ENCODE data around the gene IGSF21. TPM values are rescaled to one million over a fixed set of nuclear protein-coding genes. Genes with fewer than 3 reads are reported as not detected.

The IGSF21 gene
- total RNA-seq, 1 donor from 2014 or later, result not detected

DNA sequence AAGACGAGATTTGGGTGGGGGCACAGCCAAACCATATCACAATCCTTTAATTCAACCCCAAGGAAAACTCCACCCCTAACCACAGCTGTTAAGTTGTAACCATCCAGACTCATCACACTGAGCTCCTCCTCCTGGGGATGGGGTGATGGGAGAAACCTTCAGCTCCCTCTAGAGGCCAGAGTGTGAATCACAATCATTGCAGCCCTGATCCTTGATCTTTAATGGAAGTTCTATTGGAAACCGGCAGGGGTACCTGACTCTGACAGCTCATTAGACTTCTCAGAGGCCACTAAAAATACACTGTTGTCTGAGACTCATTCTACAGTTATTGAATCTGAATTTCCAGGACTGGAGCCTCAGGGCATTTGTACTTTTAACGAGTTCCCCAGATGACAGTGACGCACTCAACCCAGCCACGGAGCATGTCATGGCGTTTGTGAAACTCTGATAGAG, 127.2 kb downstream of the IGSF21 start:
- TF ChIP-seq, protein P1, sequence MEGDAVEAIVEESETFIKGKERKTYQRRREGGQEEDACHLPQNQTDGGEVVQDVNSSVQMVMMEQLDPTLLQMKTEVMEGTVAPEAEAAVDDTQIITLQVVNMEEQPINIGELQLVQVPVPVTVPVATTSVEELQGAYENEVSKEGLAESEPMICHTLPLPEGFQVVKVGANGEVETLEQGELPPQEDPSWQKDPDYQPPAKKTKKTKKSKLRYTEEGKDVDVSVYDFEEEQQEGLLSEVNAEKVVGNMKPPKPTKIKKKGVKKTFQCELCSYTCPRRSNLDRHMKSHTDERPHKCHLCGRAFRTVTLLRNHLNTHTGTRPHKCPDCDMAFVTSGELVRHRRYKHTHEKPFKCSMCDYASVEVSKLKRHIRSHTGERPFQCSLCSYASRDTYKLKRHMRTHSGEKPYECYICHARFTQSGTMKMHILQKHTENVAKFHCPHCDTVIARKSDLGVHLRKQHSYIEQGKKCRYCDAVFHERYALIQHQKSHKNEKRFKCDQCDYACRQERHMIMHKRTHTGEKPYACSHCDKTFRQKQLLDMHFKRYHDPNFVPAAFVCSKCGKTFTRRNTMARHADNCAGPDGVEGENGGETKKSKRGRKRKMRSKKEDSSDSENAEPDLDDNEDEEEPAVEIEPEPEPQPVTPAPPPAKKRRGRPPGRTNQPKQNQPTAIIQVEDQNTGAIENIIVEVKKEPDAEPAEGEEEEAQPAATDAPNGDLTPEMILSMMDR (conservative IDR thresholded peaks at IDR 0.05; ENCODE audit: low read depth, low read length), result peak; percentile 85
- H3K4me3 ChIP-seq (ENCODE audit: low read depth, low read length), result no peak overlapping the region
- peak; percentile 18 for DNase-seq (ENCODE audit: low read depth)

DNA sequence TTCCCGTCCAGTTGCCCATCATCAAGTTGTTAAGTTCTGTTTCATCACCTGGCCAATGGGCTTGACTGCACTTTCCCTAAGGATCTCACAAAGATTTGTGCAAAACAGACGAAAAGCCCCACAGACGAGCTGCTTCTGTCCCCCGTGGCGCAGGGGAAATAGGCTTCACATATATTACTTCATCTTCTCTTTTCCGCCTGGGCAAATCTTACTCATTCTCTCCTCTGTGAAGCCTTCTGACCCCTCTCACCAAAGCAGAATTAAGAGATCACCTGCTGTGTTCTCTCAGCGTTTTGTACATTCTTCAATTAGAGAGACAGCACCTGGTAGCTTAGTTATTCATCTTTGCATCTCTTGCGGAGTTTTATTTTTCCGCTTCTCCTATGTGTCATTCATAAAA, 129.8 kb downstream of the IGSF21 start:
- TF ChIP-seq, protein P1 (conservative IDR thresholded peaks at IDR 0.05; ENCODE audit: low read depth, low read length), result no peak
- no peak for DNase-seq (ENCODE audit: low read depth)
- H3K4me3 ChIP-seq (ENCODE audit: low read depth, low read length), result no peak overlapping the region

DNA sequence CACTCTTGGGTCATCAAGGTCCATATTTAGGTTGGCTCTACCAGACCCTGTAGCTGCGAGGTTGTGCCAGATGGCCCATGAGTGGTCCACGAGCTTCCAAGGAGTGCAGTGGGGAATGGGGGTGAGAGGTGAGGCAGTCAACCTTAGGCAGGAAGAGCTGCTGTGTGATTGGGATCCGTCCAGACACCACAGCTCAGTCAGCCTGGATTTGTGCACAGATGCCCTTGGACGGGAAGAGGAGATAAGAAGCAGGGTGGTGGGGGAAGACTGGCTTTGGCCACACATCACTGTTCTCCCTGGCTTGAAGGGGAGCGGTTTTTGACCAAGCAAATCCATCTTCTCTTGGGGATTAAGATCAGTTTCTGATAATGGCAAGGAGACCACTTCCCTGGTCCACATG, 130.6 kb downstream of the IGSF21 start:
- TF ChIP-seq, protein P1 (conservative IDR thresholded peaks at IDR 0.05; ENCODE audit: low read depth, low read length), result no peak
- H3K4me3 ChIP-seq (ENCODE audit: low read depth, low read length), result no peak overlapping the region
- no peak for DNase-seq (ENCODE audit: low read depth)

DNA sequence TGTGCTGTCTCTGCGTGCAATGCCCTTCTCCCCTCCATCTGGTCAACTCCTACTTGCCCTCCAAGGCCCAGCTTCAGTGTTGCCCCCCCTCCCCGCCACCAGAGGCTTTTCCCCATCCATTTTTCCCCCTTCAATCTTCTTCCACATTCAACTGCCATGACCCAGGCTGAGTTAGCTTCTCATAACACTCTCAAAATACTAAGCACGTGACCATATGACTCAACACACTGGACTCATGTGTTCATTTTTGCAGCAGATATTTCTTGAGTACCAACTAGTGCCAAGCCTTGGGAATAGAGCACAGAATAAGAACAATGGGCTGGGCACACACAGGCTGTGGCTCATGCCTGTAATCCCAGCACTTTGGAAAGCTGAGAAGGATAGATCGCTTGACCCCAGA, 132.1 kb downstream of the IGSF21 start:
- DNase-seq (ENCODE audit: low read depth), result no peak
- H3K4me3 ChIP-seq (ENCODE audit: low read depth, low read length), result no peak overlapping the region
- TF ChIP-seq, protein P1 (conservative IDR thresholded peaks at IDR 0.05; ENCODE audit: low read depth, low read length), result no peak

DNA sequence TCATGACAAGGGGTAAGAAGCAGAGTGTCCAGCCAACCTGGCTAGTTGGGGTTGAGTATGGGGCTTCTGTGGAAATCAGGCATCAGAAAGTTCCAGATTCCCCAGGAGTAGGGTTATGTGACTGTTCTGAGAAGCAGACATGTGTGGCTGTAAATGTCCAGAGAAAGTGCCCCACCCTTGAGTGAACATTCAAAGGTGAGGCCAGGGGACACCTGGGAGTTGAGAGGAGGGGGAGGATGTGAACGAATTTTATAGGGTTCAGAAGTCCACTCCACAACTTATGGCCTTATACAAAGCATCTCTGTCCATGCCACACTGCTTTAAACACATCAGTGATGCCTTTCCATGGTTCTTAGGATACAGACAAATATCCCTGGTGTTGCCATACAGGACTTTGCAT, 133.3 kb downstream of the IGSF21 start:
- no peak for DNase-seq (ENCODE audit: low read depth)
- TF ChIP-seq, protein P1 (conservative IDR thresholded peaks at IDR 0.05; ENCODE audit: low read depth, low read length), result no peak
- H3K4me3 ChIP-seq (ENCODE audit: low read depth, low read length), result no peak overlapping the region

DNA sequence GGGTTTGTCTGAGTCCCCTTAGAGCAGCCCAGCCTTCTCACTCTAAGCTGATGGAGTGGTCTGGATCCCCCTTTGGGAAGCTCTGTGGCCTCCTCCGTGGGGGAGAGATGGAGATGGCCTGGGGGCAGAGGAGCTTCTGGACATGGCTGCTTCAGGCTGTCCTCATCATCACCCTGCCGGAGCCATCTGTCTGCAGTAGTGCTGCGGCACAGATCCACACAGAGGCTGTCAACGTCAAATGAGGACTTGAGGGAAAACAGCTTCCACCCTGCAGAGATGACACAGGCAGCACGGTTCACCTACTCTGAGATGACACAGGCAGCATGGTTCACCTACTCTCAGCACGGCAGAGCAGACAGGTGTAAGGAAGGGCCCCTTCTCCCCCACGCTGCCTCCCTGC, 134.3 kb downstream of the IGSF21 start:
- TF ChIP-seq, protein P1 (conservative IDR thresholded peaks at IDR 0.05; ENCODE audit: low read depth, low read length), result no peak

DNA sequence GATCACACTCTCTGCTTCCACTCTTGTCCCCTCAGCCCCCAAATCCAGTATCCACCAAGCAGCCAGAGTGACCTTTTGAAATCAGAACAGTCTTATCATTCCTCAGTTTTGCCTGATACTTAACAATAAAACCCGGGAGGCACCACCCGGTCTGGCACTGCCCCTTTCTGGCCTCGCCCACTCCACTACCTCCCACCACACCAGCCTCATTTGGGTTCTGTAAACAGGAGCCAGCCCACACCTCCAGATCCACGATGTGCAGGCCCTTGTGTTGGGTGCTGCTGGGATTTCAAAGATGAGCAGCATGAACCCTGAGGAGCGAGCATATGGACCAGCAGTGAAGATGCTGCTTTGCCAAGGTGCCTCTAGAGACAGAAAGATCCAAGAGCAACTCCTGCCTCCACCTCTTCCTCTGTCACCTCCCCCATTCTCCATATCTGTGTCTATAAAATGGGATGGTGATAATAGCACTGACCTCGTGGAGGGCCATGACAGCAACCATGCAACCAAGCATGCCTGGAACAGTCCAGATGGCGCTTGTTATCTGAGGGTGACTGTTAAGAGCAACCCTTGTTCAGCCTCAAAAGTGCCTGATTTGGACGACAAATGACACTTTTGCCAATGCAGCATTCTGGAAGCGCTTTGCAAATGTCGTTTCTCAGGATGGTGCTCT, 136.0 kb downstream of the IGSF21 start:
- no peak for DNase-seq (ENCODE audit: low read depth)
- TF ChIP-seq, protein P1 (conservative IDR thresholded peaks at IDR 0.05; ENCODE audit: low read depth, low read length), result no peak
- no peak overlapping the region for H3K4me3 ChIP-seq (ENCODE audit: low read depth, low read length)

More for the DNA sequence above, 134.3 kb downstream of the IGSF21 start:
- no peak for DNase-seq (ENCODE audit: low read depth)
- H3K4me3 ChIP-seq (ENCODE audit: low read depth, low read length), result no peak overlapping the region
